SIG-M5 treated with dmso at 0.1 percent for 504 hours (cell line): ENCODE results near the gene TMEM18.
A peak's percentile ranks its signal among the peaks of the same experiment; 100 is the strongest.

Experiments used
- DNase-seq: peaks from one replicate; lab custom pipeline; 2025; ENCODE audit not compliant: unreplicated experiment; lab: John Stamatoyannopoulos, UW

Gene TMEM18

GRCh38 chr2:673615-674320 is 3.4 kb downstream of the TMEM18 start:
- DNase-seq: no peak

- DNase-seq: no peak
Observed at GRCh38 chr2:673016-673415, 4.2 kb downstream of the TMEM18 start.

DNA sequence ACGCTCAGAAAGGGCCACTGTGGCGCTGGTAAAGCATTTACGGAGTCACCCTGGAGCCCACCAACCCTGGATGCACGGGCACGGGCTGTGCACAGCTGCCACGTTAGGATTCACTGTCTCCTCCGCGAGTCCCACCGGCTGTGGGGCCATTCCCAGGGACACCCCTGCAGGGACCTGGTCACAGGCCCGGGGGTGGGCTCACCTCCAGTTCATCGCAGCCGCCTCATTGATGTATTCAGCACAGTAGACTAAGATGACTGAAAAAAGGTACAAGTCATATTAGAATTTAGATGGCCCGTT is 4.7 kb downstream of the TMEM18 start:
- DNase-seq: no peak

- no peak for DNase-seq
Observed at GRCh38 chr2:671787-672605, 5.2 kb downstream of the TMEM18 start.

DNA sequence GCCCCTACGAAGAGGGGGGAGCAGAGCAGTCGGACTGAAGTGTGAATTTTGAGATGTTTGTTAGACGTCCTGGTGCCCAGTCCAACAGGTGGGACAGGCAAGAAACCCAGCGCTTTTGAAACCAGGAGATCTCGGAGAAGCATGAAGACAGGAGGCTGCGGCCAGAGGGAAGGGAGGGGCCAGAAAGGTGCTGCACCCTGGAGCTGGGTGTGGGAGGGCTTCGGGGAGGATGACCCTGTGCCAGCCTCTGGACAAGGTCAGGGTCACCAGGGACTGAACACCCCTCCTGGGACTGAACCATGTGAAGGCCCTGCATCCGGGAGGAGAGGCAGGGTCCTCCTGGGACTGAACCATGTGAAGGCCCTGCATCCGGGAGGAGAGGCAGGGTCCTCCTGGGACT is 6.1 kb downstream of the TMEM18 start:
- no peak for DNase-seq

- DNase-seq: no peak
Observed at GRCh38 chr2:670637-671036, 6.6 kb downstream of the TMEM18 start.

- DNase-seq: no peak
Observed at GRCh38 chr2:669323-669722, 7.9 kb downstream of the TMEM18 start.

GRCh38 chr2:668000-668398 is 9.2 kb downstream of the TMEM18 start:
- DNase-seq: no peak

DNA sequence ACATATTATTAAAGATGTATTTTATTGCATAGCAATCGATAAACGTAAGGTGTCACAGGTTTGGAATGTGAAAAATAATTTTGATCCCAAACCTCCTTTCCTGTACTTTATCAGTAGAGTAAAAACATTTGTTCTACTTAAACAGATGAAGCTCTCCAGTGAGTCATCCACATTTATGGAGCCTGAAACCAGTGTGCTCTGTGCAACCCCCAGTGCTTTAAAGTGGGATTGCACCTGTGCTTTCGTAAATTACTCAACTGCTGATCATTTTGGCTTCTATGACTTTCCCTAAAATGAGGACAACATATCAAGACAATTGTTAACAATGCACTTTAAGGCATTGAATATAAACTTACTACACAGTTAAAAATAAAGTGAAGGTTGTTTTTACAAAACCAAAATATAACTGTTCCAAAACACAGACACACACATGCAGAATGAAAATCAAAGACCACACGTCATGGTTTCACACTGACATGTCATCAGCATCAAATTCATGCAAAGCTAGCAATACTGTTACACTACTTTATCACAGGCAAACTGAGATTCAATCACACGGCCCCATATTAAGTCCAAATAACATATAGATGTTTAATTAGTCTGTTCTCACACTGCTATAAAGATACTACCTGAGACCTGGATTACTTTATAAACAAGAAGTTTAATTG is 9.7 kb downstream of the TMEM18 start:
- peak; percentile 59 for DNase-seq

DNA sequence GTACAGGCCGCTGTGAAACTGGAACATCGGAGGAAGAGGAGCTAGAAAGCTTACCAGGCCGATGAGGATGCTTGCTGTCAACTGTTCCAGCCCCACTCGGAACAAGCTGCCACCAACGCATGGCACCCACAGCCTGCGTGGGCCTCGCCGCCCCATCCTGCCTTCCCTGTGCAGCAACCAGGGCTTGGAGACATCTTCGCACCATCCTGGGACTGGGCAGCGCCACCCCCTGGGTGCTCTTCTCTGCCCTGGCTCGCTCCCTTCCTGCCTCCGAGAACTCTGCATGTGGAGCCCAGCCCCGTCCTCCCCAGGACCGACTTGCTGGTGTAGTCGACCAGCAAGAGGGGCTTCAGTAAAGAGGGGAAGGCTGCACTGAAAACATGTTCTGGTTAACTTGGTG is 10.8 kb downstream of the TMEM18 start:
- no peak for DNase-seq

- no peak for DNase-seq
Observed at GRCh38 chr2:665340-666073, 11.7 kb downstream of the TMEM18 start.

GRCh38 chr2:664063-664462 is 13.1 kb downstream of the TMEM18 start:
- no peak for DNase-seq

DNA sequence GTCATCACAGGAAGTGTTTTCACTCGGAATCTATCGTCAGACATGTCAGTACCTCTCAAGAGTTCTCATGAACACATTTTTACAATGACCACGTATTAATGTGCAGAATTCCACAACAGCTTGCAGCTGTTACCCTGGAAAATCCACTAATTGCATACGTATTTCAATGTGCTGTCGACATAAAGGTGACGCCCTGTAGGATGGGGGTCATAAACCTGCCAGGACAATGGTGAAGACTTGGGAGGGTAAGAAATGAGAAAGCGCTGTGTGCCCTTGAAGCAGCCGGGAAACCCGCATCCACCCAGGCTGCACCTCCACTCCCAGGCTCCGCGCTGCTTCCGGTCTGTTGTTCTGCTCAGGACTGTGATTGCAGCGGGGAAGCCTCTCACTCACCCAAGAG is 14.0 kb downstream of the TMEM18 start:
- no peak for DNase-seq

DNA sequence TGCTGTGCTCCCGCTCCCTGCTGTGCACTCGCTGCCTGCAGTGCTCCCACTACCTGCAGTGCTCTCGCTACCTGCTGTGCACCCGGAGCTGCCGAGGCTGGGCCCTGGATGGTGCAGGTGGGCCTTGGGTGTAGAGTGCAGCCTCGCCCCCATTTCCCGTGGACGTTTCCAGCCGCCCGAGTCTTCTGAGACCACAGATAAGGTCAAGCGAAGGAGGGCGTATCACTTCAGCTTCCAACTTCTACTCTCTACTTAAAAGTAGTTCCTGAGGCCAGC is 15.9 kb downstream of the TMEM18 start:
- DNase-seq: no peak

GRCh38 chr2:660586-661359 is 16.4 kb downstream of the TMEM18 start:
- no peak for DNase-seq

DNA sequence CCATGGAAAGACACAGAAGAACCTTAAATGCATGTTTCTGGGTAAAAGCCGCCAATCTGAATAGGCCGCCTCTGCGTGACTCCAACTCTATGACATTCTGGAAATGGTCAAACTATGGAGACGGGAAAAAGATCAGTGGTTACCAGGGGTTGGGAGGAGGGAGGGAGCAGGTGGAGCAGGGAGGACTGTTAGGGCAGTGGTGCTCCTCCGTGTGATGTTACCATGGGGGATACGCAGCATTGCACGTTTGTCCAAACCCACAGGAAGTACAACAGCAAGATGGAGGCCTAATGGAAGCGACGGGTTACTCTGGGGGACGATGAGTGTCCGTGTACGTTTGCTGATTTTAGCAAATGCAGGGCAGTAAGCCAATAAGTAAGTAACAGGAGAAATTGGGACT is 17.2 kb downstream of the TMEM18 start:
- DNase-seq: no peak

- DNase-seq: no peak
Observed at GRCh38 chr2:658426-658825, 18.8 kb downstream of the TMEM18 start.

DNA sequence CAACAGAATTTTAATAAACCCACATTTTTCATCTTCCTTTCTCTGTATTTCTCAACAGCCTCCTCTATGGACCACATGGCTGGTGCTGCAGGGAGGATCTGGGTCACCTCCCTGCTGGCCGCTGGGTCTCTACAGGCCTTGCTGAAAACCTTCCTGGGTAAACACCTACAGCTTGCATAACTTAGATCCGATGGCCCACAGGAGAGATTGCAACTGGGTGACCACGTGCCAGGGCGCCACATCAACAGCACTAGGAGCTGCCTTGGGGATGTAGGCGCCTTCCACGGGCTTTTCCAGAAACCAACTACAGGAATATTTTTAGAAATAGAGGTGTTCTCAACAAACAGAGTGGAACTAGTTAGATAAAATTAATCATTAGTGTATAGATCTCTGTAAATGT is 19.4 kb downstream of the TMEM18 start:
- no peak for DNase-seq

DNA sequence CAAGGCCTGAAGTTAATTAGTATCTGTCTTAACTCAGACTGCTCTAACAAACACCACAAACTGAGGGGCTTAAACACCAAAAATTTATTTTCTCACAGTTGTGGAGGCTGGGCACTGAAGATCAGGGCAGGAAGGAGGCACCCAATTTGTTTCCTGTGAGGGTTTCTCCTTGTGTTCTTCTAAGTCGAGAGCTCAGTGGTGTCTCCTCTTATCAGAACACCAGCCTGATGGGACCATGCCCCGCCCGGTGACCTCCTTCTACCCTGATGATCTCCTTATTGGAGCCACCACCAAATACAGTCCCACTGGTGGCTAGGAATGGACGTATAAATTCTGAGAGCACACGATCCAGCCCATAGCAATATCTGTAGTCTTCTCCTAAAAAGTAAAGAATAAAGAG is 20.5 kb downstream of the TMEM18 start:
- DNase-seq: no peak

- DNase-seq: no peak
Observed at GRCh38 chr2:655626-656025, 21.6 kb downstream of the TMEM18 start.

- no peak for DNase-seq
Observed at GRCh38 chr2:654896-655295, 22.3 kb downstream of the TMEM18 start.
